OCI-LY1 (cell line): ENCODE data around the gene RGS16.

Experiments
- CTCF ChIP-seq: fragments of 200-600 bp; sonication (generic), shearing (Covaris generic); IDR thresholded peaks from 2 replicates; pipeline ENCODE4 v1.5.1; 2017; ENCODE audit warnings: mild to moderate bottlenecking, antibody characterized with exemption, low read length, moderate library complexity, mixed read lengths
- EZH2 ChIP-seq: fragments of 200-600 bp; sonication (generic), shearing (Covaris generic); IDR thresholded peaks from 2 replicates; pipeline ENCODE4 v1.8.0; 2017; ENCODE audit warnings: borderline replicate concordance, mixed run types, mild to moderate bottlenecking, antibody characterized with exemption, low read length, moderate library complexity, mixed read lengths

GRCh38 chr1:182601416-182601786 is 2.8 kb downstream of the RGS16 start:
- TF ChIP-seq CTCF (peak; percentile 85), EZH2 (no peak)
